Measurements from ENCODE around the gene FBXL16. TPM values are rescaled to one million over a fixed set of nuclear protein-coding genes. Genes with fewer than 3 reads are reported as not detected.

FBXL16 gene
- total RNA-seq, 1 experiment from 2014 or later: 12.0 TPM

GRCh38 chr16:710500-711075 is 5.0 kb upstream of the FBXL16 start:
- no peak for DNase-seq (ENCODE audit: low read depth)

GRCh38 chr16:709566-710499 is 4.2 kb upstream of the FBXL16 start:
- DNase-seq (ENCODE audit: low read depth): peak; percentile 89

GRCh38 chr16:708959-709358 is 3.4 kb upstream of the FBXL16 start:
- no peak for DNase-seq (ENCODE audit: low read depth)

GRCh38 chr16:708019-708418 is 2.4 kb upstream of the FBXL16 start:
- no peak for DNase-seq (ENCODE audit: low read depth)

- no peak for DNase-seq (ENCODE audit: low read depth)
Observed at GRCh38 chr16:707062-707538, 1.5 kb upstream of the FBXL16 start.

GRCh38 chr16:706189-707061 is 824 bp upstream of the FBXL16 start:
- no peak for DNase-seq (ENCODE audit: low read depth)

- no peak for DNase-seq (ENCODE audit: low read depth)
Observed at GRCh38 chr16:704552-705380, 835 bp downstream of the FBXL16 start.

GRCh38 chr16:704047-704446 is 1.6 kb downstream of the FBXL16 start:
- DNase-seq (ENCODE audit: low read depth): no peak

GRCh38 chr16:703406-703805 is 2.2 kb downstream of the FBXL16 start:
- DNase-seq (ENCODE audit: low read depth): no peak

GRCh38 chr16:702341-702740 is 3.3 kb downstream of the FBXL16 start:
- DNase-seq (ENCODE audit: low read depth): no peak

- DNase-seq (ENCODE audit: low read depth): no peak
Observed at GRCh38 chr16:700684-701584, 4.7 kb downstream of the FBXL16 start.

GRCh38 chr16:698911-699671 is 6.5 kb downstream of the FBXL16 start:
- no peak for DNase-seq (ENCODE audit: low read depth)

GRCh38 chr16:695355-696089 is 10.1 kb downstream of the FBXL16 start:
- DNase-seq (ENCODE audit: low read depth): no peak

- DNase-seq (ENCODE audit: low read depth): no peak
Observed at GRCh38 chr16:694863-695354, 10.7 kb downstream of the FBXL16 start.

- no peak for DNase-seq (ENCODE audit: low read depth)
Observed at GRCh38 chr16:694187-694862, 11.3 kb downstream of the FBXL16 start.

- DNase-seq (ENCODE audit: low read depth): no peak
Observed at GRCh38 chr16:693766-694165, 11.8 kb downstream of the FBXL16 start.

GRCh38 chr16:693364-693763 is 12.2 kb downstream of the FBXL16 start:
- DNase-seq (ENCODE audit: low read depth): no peak
